Muscle layer of duodenum (tissue), 2 donors: ENCODE data around the gene LAMTOR4.

Experiments
- H3K27ac ChIP-seq: one replicate; pipeline ENCODE4 v1.7.0; 2013; ENCODE audit warnings: mild to moderate bottlenecking, low read length
- H3K27me3 ChIP-seq: one replicate; pipeline ENCODE4 v1.7.0; 2013; ENCODE audit warnings: low read depth, mild to moderate bottlenecking, control low read depth, low read length
- H3K36me3 ChIP-seq, 2 donors: one replicate each; pipeline ENCODE4 v1.7.0; 2013; ENCODE audit warnings: low read length in 2 of 2, control low read depth in 1 of 2, mild to moderate bottlenecking in 1 of 2; ENCODE audit not compliant: insufficient read depth in 2 of 2, control insufficient read depth in 1 of 2
- H3K4me1 ChIP-seq, 2 donors: one replicate each; pipeline ENCODE4 v1.7.0; 2013; ENCODE audit warnings: low read length in 2 of 2, mild to moderate bottlenecking in 2 of 2, control low read depth in 1 of 2, moderate library complexity in 1 of 2; ENCODE audit not compliant: insufficient read depth in 2 of 2, control insufficient read depth in 1 of 2
- H3K4me3 ChIP-seq, 2 donors: one replicate each; pipeline ENCODE4 v1.7.0; 2013; ENCODE audit warnings: low read length in 2 of 2, low read depth in 1 of 2, mild to moderate bottlenecking in 1 of 2
- H3K9me3 ChIP-seq, 2 donors: one replicate each; pipeline ENCODE4 v1.7.0; 2013; ENCODE audit warnings: low read length in 2 of 2, control low read depth in 1 of 2, mild to moderate bottlenecking in 1 of 2; ENCODE audit not compliant: control insufficient read depth in 1 of 2
- donor health status: healthy.

The LAMTOR4 gene

DNA sequence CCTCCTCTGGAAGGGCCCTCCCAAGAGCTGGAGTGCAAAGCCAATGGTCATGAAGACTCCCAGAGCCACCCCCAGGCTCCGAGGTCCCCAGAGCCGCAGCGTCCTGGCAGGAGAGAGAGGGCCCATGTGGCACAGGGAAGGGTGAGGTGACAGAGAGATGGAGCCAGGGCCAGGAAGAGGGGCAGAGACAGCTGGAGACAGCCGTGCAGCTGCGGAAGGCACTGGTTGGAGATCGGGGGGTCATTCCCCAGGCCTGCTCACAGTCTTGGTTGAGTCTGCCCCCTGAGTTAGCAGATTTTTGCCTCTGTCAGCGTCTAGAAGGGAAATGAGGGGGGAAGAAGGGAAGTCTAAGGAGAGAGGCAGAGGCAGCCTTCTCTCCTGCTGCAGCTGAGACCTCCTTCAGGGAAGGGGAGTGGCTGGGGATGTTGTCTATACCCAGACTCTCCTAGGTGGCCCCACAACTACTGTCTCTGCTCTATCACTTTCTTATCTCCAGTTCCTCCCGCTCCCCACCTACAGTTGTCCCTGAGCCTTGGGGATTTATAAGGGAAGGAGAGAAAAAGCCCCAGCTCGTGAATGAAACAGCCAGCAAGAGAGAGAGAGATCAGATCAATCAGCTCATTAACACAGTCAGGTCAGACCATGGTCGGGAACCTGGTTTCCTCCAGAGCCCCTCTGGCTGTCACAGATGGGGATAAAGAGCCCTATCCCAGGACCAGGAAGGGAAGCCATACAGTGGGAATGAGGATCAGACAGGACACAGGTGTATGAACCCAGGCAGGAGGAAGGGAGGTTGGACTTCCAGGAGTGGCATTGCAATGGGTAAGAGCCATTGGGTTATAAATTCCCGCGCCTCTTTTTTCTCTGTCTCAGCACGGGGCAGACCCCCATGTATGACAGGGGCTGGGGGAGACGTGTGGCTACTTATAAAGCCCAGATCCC lies 18.5 kb downstream of the LAMTOR4 start:
- Histone ChIP-seq H3K27me3 (peaks cover 4% of the 10 kb centered on the region), H3K27ac (no peak overlapping the region)

DNA sequence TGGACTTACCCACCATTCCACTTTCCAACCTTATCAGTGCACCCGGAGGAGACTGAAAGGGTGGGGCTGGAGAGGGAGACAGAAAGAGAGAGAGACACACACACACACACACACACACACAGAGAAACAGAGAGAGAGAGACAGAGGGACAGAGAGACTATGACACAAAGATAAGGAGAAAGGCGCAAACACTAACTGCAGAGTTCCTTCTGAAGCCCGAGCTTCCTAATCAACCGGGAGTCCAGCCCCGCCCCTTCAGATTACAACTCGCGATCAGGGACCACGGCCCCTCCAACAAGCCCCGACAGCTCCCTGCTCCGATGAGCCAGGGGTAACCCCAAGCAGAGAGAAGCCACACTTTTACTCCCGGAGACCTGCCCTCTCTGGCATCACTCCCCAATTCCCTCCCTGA lies 19.2 kb downstream of the LAMTOR4 start:
- peak overlapping the region; percentile 64 to 78 for H3K4me3 ChIP-seq
- H3K4me1 ChIP-seq: peaks cover 0 to 32% of the 10 kb centered on the region in 2 donors
- no peaks in the 10 kb centered on the region for H3K9me3 ChIP-seq
- H3K36me3 ChIP-seq: no peaks in the 10 kb centered on the region
- H3K27me3 ChIP-seq: peaks cover 4% of the 10 kb centered on the region
- H3K27ac ChIP-seq: peak overlapping the region; percentile 47

More for the DNA sequence above, 18.5 kb downstream of the LAMTOR4 start:
- Histone ChIP-seq H3K9me3 (no peaks in the 10 kb centered on the region), H3K4me1 (peaks cover 0 to 32% of the 10 kb centered on the region in 2 donors), H3K4me3 (peak overlapping the region; percentile 64 to 78), H3K36me3 (no peaks in the 10 kb centered on the region)

DNA sequence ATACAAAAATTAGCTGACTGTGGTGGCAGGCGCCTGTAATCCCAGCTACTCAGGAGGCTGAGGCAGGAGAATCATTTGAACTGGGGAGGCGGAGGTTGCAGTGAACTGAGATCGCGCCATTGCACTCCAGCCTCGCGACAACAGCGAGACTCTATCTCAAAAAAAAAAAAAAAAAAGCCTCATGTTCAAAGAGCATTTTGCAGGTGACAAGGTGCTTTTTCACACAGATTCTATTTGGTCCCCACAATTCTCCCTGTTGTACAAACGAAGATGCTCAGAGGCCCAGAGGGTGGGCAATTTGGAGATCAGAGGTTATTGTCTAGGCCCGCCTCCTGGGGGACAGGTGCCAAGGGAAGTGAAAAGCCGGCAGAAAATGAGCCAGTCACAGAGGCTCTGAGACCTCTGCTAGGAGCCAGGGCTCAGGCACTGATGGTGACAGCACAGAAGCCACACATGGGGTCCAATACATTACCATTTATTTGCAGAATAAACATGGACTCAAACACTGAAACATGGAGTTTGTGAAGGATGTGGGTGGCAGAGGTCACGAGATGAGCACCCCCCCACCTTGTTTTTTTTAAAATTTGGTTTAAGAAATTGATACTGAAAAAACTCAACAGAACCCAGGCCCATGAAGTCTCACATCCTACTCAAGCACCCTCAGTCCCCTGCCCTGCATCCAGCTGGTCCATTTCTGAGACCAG lies 20.6 kb downstream of the LAMTOR4 start:
- Histone ChIP-seq H3K27ac (no peak overlapping the region), H3K27me3 (peaks cover 4% of the 10 kb centered on the region), H3K4me1 (peaks cover 0 to 32% of the 10 kb centered on the region in 2 donors), H3K36me3 (no peaks in the 10 kb centered on the region), H3K4me3 (peak overlapping the region in 1 of 2 donors; percentile 64), H3K9me3 (no peaks in the 10 kb centered on the region)

DNA sequence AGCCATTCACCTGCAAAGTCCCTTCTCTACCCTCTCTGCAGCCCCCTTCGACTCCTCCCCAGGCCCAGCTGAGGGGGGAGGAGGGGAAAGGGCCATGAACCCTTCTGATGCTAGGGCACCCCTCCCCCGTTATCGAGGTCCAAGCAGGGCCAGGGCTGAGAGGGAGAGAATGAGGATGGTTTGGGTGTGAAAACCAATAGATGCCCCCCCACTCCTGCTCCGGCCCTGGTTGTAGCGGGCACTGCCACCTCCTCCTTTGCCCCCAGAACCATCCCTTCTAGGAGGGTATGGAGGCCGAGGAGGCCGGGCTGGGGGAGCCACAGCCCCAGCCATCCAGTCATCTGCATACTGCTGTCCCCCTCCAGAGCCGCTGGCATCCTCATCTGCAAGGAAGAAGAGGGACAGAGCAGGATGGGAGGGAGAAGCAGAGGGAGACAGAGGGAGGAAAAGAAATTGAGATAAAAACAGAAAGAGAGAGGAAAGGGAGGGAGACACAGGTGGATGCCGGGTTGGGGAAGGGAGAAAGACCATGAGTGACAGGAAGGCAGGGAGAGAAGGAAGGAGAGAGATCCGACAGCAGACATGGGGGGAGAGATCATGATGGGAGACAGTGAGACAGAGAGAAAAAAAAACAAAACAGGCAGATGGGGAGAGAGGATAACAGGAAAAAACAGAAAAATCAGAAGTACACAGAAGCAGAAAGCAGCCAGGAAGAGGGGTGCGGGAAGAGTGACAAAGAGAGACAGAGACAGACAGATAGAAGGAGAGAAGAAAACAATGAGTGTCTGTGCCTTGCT lies 21.6 kb downstream of the LAMTOR4 start:
- Histone ChIP-seq H3K9me3 (no peaks in the 10 kb centered on the region), H3K4me1 (peaks cover 0 to 32% of the 10 kb centered on the region in 2 donors), H3K27me3 (peaks cover 4% of the 10 kb centered on the region), H3K27ac (no peak overlapping the region), H3K4me3 (no peak overlapping the region), H3K36me3 (no peaks in the 10 kb centered on the region)

DNA sequence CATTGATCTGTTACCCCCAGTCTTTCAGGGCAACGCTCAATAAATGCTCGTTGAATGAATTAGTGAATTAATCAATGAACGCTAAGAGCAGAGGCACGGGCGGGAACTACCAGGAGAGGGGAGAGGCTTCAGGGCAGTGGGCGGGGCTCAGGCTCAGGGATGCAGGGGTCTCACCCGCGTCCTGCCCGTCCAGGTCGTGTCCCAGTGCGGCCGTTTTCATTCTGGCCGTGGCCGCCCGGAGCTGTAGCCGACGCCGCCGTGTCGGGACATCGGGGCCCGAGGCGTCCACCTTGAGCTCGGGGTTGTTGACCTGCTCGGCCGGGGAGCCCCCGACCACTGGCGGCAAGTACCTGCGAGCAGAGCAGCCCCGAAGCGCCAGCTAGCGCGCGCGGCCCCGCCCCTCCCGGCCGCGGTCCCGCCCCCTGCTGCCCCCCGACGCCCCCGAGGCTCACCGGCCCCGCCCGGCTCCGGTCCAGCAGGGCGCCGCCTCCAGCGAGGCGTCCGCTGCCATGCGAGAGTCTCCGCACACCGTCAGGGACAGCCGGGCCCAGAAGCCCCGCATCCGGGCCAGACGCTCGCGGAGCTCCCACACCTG lies 22.5 kb downstream of the LAMTOR4 start:
- no peaks in the 10 kb centered on the region for H3K36me3 ChIP-seq
- peak overlapping the region in 1 of 2 donors; percentile 51 for H3K4me3 ChIP-seq
- peaks cover 0 to 32% of the 10 kb centered on the region in 2 donors for H3K4me1 ChIP-seq
- H3K9me3 ChIP-seq: no peaks in the 10 kb centered on the region
- no peak overlapping the region for H3K27ac ChIP-seq
- peaks cover 4% of the 10 kb centered on the region for H3K27me3 ChIP-seq

DNA sequence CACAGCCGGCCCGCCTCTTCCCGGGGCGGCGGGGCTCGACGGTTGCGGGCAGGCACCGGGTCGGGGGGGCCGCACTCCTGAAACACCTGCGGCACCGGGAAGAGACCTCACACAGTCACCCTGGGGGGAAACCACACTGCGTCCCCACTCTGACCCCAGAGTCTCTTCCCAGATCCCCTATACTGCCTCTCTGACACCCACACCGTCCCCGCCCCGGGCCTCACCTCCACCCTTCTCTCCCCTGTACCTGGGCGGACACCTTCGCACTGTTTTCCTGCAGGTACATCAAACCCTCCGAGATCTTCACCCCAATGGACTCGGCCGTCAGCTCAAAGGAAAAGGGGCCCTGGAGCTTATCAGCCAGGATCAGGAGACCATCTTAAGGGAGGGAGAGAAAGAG lies 23.1 kb downstream of the LAMTOR4 start:
- H3K27ac ChIP-seq: no peak overlapping the region
- no peaks in the 10 kb centered on the region for H3K9me3 ChIP-seq
- H3K36me3 ChIP-seq: no peaks in the 10 kb centered on the region
- H3K4me3 ChIP-seq: peak overlapping the region in 1 of 2 donors; percentile 51
- peaks cover 0 to 34% of the 10 kb centered on the region in 2 donors for H3K4me1 ChIP-seq
- H3K27me3 ChIP-seq: peaks cover 4% of the 10 kb centered on the region

DNA sequence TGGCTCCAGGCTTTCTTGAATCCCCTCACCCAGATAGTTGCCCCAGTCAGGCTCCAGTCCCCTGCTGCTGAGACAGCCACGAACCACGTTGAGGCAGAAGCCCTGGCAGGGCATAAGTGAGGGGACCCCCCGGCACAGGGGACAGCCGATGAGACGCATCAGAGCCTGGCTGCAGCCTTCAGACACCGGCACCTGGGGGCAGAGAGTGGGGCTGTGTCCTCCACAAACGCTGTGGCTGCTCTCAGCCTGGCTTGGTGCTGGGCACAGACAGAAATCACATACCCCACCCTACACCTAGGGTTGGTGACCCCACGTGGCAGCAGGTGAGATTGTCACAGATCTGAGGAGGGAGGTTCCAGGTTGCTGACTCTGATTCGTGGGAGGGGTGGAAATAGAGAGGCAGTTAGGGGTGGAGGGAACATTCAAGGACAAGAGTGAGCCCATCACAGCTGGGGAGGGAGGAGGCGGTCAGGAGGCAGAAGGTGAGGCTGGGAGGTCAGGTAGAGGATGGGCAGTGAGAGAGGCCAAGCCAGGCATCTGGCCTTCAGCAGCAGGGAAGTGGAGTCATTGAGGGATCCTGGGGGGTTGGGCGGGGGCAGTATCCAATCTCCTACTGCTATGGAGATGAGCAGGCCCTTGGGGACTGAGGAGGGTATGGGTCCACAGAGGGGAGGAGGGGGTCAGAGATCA lies 25.2 kb downstream of the LAMTOR4 start:
- H3K9me3 ChIP-seq: no peaks in the 10 kb centered on the region
- H3K27ac ChIP-seq: no peak overlapping the region
- no peak overlapping the region for H3K4me3 ChIP-seq
- H3K36me3 ChIP-seq: no peaks in the 10 kb centered on the region
- peaks cover 4% of the 10 kb centered on the region for H3K27me3 ChIP-seq
- H3K4me1 ChIP-seq: peaks cover 0 to 25% of the 10 kb centered on the region in 2 donors

DNA sequence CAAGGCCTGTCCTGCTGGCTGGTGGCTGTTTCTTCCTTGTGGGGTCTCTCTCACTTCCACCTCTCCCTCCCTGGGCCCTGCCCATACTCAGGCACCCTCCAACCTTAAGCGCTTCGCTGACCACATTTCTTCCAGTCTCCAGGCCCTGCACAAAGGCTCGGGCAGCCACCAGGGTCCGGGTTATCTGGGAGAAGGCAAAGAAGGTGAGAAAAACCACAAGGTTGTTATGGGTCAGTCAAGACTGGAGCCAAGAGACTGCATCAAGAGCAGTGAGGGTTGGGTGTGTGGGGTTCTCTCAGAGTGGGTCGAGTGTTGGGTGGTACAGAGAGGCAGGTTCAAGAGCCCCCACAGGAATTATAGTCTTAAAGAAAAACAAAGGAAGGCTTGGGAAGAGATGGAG lies 25.9 kb downstream of the LAMTOR4 start:
- H3K27me3 ChIP-seq: peaks cover 4% of the 10 kb centered on the region
- no peak overlapping the region for H3K27ac ChIP-seq
- no peak overlapping the region for H3K4me3 ChIP-seq
- H3K9me3 ChIP-seq: no peaks in the 10 kb centered on the region
- no peaks in the 10 kb centered on the region for H3K36me3 ChIP-seq
- peaks cover 0 to 21% of the 10 kb centered on the region in 2 donors for H3K4me1 ChIP-seq

DNA sequence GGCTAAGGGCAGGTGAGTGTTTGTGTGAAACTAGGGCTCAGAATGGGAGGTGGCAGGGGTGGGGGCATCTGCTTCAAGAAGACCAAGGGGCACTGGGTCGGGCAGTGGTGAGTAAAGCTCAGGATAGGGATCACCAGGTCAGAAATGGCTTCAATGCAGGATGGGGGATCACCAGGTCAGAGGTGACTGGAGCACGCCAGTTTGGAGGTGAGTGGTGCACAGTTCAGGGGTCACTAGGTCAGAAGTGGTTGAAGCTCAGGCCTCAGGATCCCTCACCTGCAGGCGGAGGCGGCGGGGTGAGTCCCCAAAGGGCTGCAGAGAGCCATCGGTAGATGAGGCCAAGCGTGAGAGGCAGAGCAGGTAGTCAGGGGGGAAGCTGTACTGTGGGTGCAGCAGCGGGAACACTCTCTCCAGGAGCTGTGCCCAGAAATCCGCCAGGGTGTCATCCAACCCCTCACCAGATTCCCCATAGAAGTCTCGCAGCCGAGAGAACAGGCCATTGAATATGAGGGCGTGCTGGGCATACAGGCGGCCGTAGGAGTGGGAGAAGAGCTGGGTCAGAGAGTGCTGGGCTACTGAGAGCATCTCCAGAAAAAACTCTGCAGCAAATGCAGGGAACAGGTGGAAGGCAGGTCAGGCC lies 26.7 kb downstream of the LAMTOR4 start:
- Histone ChIP-seq H3K4me3 (no peak overlapping the region), H3K27ac (no peak overlapping the region), H3K9me3 (no peaks in the 10 kb centered on the region), H3K36me3 (no peaks in the 10 kb centered on the region), H3K4me1 (peaks cover 0 to 21% of the 10 kb centered on the region in 2 donors), H3K27me3 (peaks cover 4% of the 10 kb centered on the region)
